ENCODE results near the gene PGM5.

GRCh38 chr9:68513981-68514380, 157.6 kb downstream of the PGM5 start:
- peak in 1 of 2 donors; percentile 39 for TF ChIP-seq POLR2AphosphoS5 (IDR thresholded peaks at IDR 0.05; ENCODE audit: insufficient read depth in 1 of 2, low read depth in 1 of 2)
- TF ChIP-seq POLR2A (IDR thresholded peaks at IDR 0.05), result no peak
- no peak for TF ChIP-seq CTCF (IDR thresholded peaks at IDR 0.05)
